GF-D8 (cell line): Measurements from ENCODE around the gene DNAH14.
"Not testable (repeated sequence)": the region's sequence is repeated elsewhere in the genome, so short reads cannot be mapped to it uniquely, and the experiment has no call there.

Experiments
- DNase-seq: peaks from one replicate; lab custom pipeline; 2025; lab: John Stamatoyannopoulos, UW

Gene DNAH14

DNA sequence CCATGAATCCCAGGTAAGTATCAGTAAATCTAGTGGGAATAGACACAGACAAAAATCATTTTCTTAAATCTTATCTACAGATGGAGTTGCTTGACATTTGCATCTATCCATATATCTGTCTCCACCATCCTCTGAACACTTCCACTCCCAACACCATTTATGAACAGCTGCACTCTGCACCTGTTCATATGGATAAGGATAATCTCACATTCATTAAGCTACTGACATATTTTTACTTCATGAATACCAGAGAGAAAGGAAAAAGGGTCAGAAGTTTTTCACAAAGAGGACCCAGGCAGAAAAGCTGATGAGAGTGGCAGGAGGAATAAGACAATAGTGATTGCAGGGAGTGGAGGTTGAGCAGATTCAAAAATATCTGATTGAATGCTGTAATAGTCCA, 222.6 kb downstream of the DNAH14 start:
- DNase-seq, result no peak

GRCh38 chr1:225155555-225155954, 226.1 kb downstream of the DNAH14 start:
- DNase-seq, result no peak

DNA sequence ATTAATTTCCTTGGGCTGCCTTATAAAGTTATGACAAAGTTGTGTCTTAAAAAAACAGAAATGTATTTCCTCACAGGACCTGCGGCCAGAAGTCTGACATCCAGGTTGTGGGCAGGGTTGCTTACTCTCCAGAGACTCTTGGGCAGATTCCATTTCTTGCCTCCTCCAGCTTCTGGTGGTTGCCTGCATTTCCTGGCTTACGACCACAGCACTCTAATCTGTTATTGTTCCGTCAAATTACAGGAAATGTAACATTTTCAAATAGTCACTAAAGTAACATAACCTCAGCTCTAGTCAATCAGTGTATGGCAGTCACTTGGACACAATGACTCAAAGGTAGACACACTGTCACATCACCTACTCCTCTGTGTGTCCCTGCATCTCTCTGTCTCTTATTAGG, 226.8 kb downstream of the DNAH14 start:
- DNase-seq, result peak; percentile 65

- DNase-seq, result no peak
Observed at GRCh38 chr1:225158291-225158690, 228.8 kb downstream of the DNAH14 start.

DNA sequence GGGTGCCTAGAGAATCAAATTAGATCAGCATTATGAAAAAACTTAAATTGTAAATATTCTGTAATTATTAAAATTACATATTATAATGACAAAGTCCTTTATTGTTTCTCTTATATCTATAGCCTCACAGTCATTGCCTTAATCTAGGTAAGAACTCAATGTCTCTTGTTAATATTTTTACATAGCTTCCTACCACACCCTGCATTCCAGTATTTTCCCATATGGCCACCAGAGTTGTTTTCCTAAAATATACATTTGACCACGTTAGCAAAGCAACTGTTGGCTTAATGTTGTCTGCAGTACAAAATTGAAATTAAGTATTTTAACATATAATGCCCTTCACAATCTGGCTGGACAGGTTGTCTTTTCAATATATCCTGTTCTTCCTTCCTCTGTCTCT, 230.3 kb downstream of the DNAH14 start:
- no peak for DNase-seq

DNA sequence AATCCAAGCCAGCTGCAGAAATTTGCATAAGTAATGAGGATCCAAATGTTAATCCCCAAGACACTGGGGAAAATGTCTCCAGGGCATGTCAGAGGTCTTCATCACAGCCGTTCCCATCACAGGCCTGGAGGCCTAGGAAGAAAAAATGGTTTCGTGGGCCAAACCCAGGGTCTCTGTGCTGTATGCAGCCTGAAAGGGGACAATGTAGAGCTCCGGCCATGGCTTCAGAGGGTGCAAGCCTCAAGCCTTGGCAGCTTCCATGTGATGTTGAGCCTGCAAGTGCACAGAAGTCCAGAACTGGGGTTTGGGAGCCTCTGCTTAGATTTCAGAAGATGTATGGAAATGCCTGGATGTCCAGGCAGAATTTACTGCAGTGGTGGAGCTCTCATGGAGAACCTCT, 247.9 kb downstream of the DNAH14 start:
- not testable (repeated sequence) for DNase-seq

GRCh38 chr1:225179686-225180085, 250.2 kb downstream of the DNAH14 start:
- no peak for DNase-seq

DNA sequence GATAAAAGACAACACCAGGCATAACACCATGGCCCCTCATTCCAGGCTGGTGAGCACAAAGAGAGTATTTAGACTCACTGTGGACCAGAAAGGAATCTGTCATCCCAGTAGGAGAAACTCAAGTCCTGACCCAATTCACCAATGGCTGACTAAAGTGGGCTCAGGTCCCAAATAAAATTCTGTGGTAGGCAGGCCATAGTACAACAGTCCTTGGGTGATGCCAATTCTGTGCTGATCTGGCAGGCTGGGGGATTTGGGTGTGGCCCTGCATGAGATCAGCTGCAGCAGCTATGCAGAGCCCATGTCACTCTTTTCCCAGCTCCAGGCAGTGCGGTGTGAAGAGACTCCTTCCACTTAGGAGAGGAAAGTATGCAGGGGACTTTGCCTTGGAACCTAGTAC, 253.2 kb downstream of the DNAH14 start:
- no peak for DNase-seq

GRCh38 chr1:225191199-225191753, 261.8 kb downstream of the DNAH14 start:
- no peak for DNase-seq

DNA sequence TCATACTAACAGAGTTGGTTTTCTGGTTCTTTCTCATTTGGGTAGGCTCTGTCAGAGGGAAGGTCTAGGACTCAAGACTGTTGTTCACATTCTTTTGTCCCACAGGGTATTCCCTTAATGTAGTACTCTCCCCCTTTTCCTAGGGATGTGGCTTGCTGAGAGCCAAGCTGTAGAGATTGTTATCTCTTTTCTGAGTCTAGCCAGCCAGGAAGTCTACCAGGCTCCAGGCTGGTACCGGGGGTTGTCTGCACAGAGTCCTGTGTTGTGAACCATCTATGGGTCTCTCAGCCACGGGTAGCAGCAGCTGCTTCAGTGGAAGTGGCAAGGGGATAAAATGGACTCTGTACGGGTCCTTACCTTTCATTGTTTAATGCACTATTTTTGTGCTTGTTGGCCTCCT, 272.0 kb downstream of the DNAH14 start:
- no peak for DNase-seq

DNA sequence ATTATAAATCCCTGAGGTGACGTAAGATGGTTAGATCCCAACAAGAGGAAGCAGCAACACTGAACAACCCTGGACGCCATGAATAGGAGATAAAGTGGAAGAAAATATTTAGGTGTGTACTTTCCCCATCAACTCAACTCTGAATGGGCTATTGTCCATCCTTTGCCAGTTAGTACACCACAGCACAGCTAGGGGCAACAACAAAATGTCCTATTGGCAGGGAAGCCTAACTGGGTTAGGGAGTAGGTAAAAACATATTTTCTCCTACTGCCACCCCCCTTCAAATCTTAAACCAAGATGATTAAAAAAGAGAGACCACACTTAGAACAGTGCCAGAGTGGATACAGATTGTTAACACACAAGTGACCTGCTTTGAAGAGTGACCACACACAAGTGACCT, 278.3 kb downstream of the DNAH14 start:
- DNase-seq, result no peak

DNA sequence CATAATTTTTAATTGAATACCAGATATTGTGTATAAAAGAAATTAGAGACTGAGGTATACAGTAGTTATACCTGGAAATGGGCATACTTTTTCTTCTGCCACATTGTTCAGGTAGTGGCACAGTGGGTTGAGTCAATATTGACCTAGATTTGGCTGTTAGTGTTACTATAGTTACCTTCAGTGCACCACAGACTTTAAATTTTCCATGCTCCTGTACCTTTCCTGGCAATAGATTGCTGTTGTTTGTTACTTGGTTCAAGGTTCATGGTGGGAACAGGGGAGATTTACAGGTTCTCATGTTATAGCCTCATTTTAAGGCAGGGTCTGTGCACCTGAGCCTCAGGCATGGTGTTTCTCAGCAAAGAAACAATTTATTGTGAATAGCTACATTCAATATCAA, 279.7 kb downstream of the DNAH14 start:
- no peak for DNase-seq

- not testable (repeated sequence) for DNase-seq
Observed at GRCh38 chr1:225210180-225210579, 280.7 kb downstream of the DNAH14 start.

- not testable (repeated sequence) for DNase-seq
Observed at GRCh38 chr1:225211694-225212442, 282.4 kb downstream of the DNAH14 start.

GRCh38 chr1:225224287-225224686, 294.8 kb downstream of the DNAH14 start:
- no peak for DNase-seq

DNA sequence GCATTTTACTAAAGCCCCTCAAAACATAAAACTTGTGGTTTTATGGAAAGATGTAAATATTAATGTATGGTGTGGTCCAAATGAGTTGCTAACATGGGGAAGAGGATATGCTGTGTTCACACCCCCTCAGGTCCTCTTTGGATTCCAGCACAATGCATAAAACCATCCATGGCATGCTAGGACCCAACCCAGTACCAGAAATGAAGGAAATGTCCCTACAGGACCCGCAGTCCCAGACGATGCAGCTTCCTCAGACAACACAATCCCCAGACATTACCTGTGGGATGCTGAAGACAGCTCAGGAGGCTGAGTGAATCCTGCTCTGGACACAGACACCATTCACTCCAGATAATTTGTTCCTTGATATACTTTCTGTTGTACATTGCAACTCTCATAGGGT, 296.2 kb downstream of the DNAH14 start:
- DNase-seq, result no peak

GRCh38 chr1:225228871-225229303, 299.4 kb downstream of the DNAH14 start:
- no peak for DNase-seq

GRCh38 chr1:225229429-225229828, 300.0 kb downstream of the DNAH14 start:
- not testable (repeated sequence) for DNase-seq

GRCh38 chr1:225230483-225230882, 301.0 kb downstream of the DNAH14 start:
- no peak for DNase-seq

DNA sequence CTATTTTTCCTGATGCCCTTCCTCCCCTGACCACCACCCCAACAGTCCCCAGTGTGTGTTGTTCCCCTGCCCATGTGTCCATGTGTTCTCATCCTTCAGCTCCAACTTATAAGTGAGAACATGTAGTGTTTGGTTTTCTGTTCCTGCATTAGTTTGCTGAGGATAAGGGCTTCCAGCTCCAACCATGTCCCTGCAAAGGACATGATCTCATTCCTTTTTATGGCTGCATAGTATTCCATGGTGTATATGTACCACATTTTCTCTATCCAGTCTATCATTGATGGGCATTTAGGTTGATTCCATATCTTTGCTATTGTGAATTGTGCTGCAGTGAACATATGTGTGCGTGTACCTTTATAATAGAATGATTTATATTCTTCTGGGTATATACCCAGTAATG, 303.5 kb downstream of the DNAH14 start:
- not testable (repeated sequence) for DNase-seq

- DNase-seq, result no peak
Observed at GRCh38 chr1:225242611-225243010, 313.1 kb downstream of the DNAH14 start.

DNA sequence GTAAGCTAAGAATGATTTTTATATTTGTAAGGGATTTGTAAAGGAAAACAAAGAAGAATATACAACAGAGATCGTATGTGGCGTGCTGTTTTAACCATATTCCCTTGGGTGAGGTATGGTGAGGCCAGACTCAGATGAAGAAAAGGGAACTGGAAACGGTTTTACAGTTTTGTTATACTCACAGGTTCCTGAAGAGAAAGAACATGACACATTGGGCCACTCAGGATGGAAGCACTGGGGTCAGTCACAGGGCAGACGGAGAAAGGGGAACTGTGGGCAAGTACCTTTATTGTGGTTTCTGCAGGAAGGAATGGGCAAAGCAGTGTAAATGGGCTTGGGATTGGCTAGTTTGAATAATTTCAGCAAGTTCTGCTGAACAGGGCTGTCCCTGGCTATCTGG, 321.0 kb downstream of the DNAH14 start:
- DNase-seq, result peak; percentile 93

- no peak for DNase-seq
Observed at GRCh38 chr1:225253173-225253572, 323.7 kb downstream of the DNAH14 start.

GRCh38 chr1:225253784-225254183, 324.3 kb downstream of the DNAH14 start:
- no peak for DNase-seq
